ENCODE data around the gene CTSZ. TPM values are rescaled to one million over a fixed set of nuclear protein-coding genes. Genes with fewer than 3 reads are reported as not detected.

Gene CTSZ
- total RNA-seq, 1 experiment from 2014 or later, result 37.6 TPM

- Histone ChIP-seq H2BK5ac (ENCODE audit: insufficient read length, low read length) (no peak overlapping the region), H3K9me3 (ENCODE audit: control insufficient read depth, low read depth, low read length) (no peaks in the 10 kb centered on the region), H3T11ph (ENCODE audit: low read length) (no peak overlapping the region), H2AK5ac (ENCODE audit: insufficient read length, low read length) (no peak overlapping the region), H3K23ac (ENCODE audit: insufficient read length, low read depth, low read length) (no peak overlapping the region), H2BK12ac (ENCODE audit: insufficient read length, low read depth, low read length) (no peak overlapping the region), H3K27me3 (ENCODE audit: insufficient read depth, low read length) (no peaks in the 10 kb centered on the region), H3K14ac (ENCODE audit: insufficient read depth, low read length) (no peak overlapping the region), H3K4me2 (ENCODE audit: insufficient read depth, insufficient read length, low read length) (no peak overlapping the region), H3K23me2 (ENCODE audit: insufficient read length, low read depth, low read length, poor library complexity, severe bottlenecking) (no peaks in the 10 kb centered on the region), H3K79me2 (ENCODE audit: insufficient read depth, low read length) (no peaks in the 10 kb centered on the region), H4K20me1 (ENCODE audit: control insufficient read depth, insufficient read depth, insufficient read length) (no peaks in the 10 kb centered on the region), H3K56ac (ENCODE audit: insufficient read length, low read depth, low read length) (no peak overlapping the region), H3K18ac (ENCODE audit: insufficient read length, low read depth, low read length) (no peak overlapping the region), H3K9ac (ENCODE audit: extremely low read depth, insufficient read length, low read length) (no peak overlapping the region), H3K4ac (ENCODE audit: low read depth, low read length) (no peak overlapping the region), H2BK120ac (ENCODE audit: low read depth, low read length, poor library complexity, severe bottlenecking) (no peak overlapping the region), H3K79me1 (ENCODE audit: insufficient read depth, low read depth, low read length, poor library complexity, severe bottlenecking) (no peaks in the 10 kb centered on the region), H4K91ac (ENCODE audit: insufficient read length, low read depth, low read length) (no peak overlapping the region), H3K27ac (ENCODE audit: insufficient read length, low read depth, low read length) (no peak overlapping the region), H4K8ac (replicated peaks; ENCODE audit: insufficient read length, low read depth, low read length) (no peak overlapping the region), H4K5ac (ENCODE audit: insufficient read length, low read depth, low read length) (no peak overlapping the region), H2AFZ (ENCODE audit: low read length) (no peak overlapping the region), H3K4me1 (ENCODE audit: insufficient read depth, low read length) (0 out of 2 replicates have a peak, but pooled peaks cover 2% of the 10 kb centered on the region), H2BK15ac (ENCODE audit: low read depth, low read length) (no peak overlapping the region), H2BK20ac (ENCODE audit: low read depth, low read length, poor library complexity, severe bottlenecking) (no peak overlapping the region)
- no peak overlapping the region for H3K4me3 Mint-ChIP-seq
- no peaks in the 10 kb centered on the region for H3K4me1 Mint-ChIP-seq
- H3K27me3 Mint-ChIP-seq (ENCODE audit: low read depth), result peaks cover 36% of the 10 kb centered on the region
- WGBS (ENCODE audit: extremely low coverage, insufficient read length, low lambda C conversion rate), result no CpG with 5 or more reads among the region's 6 CpGs
- no peaks in the 10 kb centered on the region for H3K9me3 Mint-ChIP-seq
- H3K27ac Mint-ChIP-seq, result no peak overlapping the region
- TF ChIP-seq CTCF (conservative IDR thresholded peaks at IDR 0.05), result no peak
- DNase-seq, result no peak
- H3K36me3 Mint-ChIP-seq (ENCODE audit: insufficient read depth in 1 of 3, low read depth in 3 of 3), result no peaks in the 10 kb centered on the region
These were observed 44.7 kb upstream of the CTSZ start for GRCh38 chr20:59051666-59052185.

Measured in H9 (cell line).